IMR-90 (cell line): ENCODE measurements around the gene NKAIN2. TPM values are rescaled to one million over a fixed set of nuclear protein-coding genes. Genes with fewer than 3 reads are reported as not detected.

Experiments used
- ATAC-seq: fragments of 200-7000 bp; cut with Tn5 transposase; 2 replicates; pipeline ENCODE4 v1.9.1; 2020; ENCODE audit warnings: low read depth, mild to moderate bottlenecking, moderate library complexity
- BruUV-seq: library from RNA; stranded (reverse); fragments of 400-500 nt; replicated peaks from 2 replicates; lab custom pipeline; 2021; lab: Mats Ljungman, UMichigan
- CTCF ChIA-PET: fragments of 300-600 bp; formaldehyde crosslinking; extraction: SDS; loops from one replicate; lab custom pipeline; 2021; ENCODE audit warnings: antibody characterized with exemption; lab: Yijun Ruan, JAX
- POLR2A ChIA-PET: fragments of 300-600 bp; sonication (Branson Sonifier 250); formaldehyde crosslinking; loops from one replicate; lab custom pipeline; 2022; ENCODE audit warnings: antibody characterized with exemption; ENCODE audit not compliant: unreplicated experiment; lab: Charles Lee
- DNase-seq: peaks from one replicate; pipeline ENCODE4 v3.0.0; 2013
- H2AFZ ChIP-seq: replicated peaks from 2 replicates; pipeline ENCODE3; 2013; ENCODE audit warnings: low read length, mild to moderate bottlenecking; ENCODE audit not compliant: poor library complexity
- H2AK5ac ChIP-seq: 2 replicates; pipeline ENCODE4 v1.6.1; 2013; ENCODE audit warnings: low read depth, low read length, inconsistent platforms
- H2AK9ac ChIP-seq: replicated peaks from 2 replicates; pipeline ENCODE3; 2013; ENCODE audit warnings: mild to moderate bottlenecking, low read depth, low read length, moderate library complexity; ENCODE audit not compliant: poor library complexity
- H2BK120ac ChIP-seq: 2 replicates; pipeline ENCODE4 v1.6.1; 2013; ENCODE audit warnings: low read depth, low read length, inconsistent platforms
- H2BK15ac ChIP-seq: 3 replicates; pipeline ENCODE4 v1.6.1; 2013; ENCODE audit warnings: low read depth, low read length, inconsistent platforms
- H2BK20ac ChIP-seq: 2 replicates; pipeline ENCODE4 v1.6.1; 2013; ENCODE audit warnings: low read depth, mild to moderate bottlenecking, inconsistent platforms, low read length, moderate library complexity
- H2BK5ac ChIP-seq: 2 replicates; pipeline ENCODE4 v1.6.1; 2013; ENCODE audit warnings: mild to moderate bottlenecking, low read depth, low read length, inconsistent platforms; ENCODE audit not compliant: poor library complexity, severe bottlenecking
- H3K14ac ChIP-seq: replicated peaks from 2 replicates; pipeline ENCODE4 v1.6.1; 2013; ENCODE audit warnings: low read depth, low read length, inconsistent platforms
- H3K18ac ChIP-seq: 2 replicates; pipeline ENCODE4 v1.6.1; 2013; ENCODE audit warnings: low read depth, low read length, control low read depth
- H3K23ac ChIP-seq: 2 replicates; pipeline ENCODE4 v1.6.1; 2013; ENCODE audit warnings: low read depth, low read length, inconsistent platforms
- H3K27ac ChIP-seq: 2 replicates; pipeline ENCODE4 v1.5.1; 2013; ENCODE audit warnings: mild to moderate bottlenecking, control low read depth, low read length; ENCODE audit not compliant: insufficient read depth
- H3K27me3 ChIP-seq: 2 replicates; pipeline ENCODE4 v1.6.1; 2013; ENCODE audit warnings: low read length; ENCODE audit not compliant: control insufficient read depth, insufficient read depth
- H3K36me3 ChIP-seq: 2 replicates; pipeline ENCODE4 v1.6.1; 2013; ENCODE audit warnings: low read length, mixed read lengths; ENCODE audit not compliant: control insufficient read depth, insufficient read depth
- H3K4ac ChIP-seq: 2 replicates; pipeline ENCODE4 v1.6.1; 2013; ENCODE audit warnings: low read depth, low read length, inconsistent platforms
- H3K4me1 ChIP-seq: 2 replicates; pipeline ENCODE4 v1.6.1; 2013; ENCODE audit warnings: low read length, mixed read lengths; ENCODE audit not compliant: control insufficient read depth, insufficient read depth
- H3K4me2 ChIP-seq: 2 replicates; pipeline ENCODE4 v1.6.1; 2013; ENCODE audit warnings: low read depth, mild to moderate bottlenecking, control low read depth, low read length, moderate library complexity
- H3K4me3 ChIP-seq: 2 replicates; pipeline ENCODE4 v1.5.1; 2013; ENCODE audit warnings: low read depth, mild to moderate bottlenecking, control low read depth, low read length, moderate library complexity; ENCODE audit not compliant: insufficient read depth
- H3K56ac ChIP-seq: 2 replicates; pipeline ENCODE4 v1.6.1; 2013; ENCODE audit warnings: low read length, inconsistent platforms; ENCODE audit not compliant: insufficient read depth; ENCODE audit errors: extremely low read depth
- H3K79me1 ChIP-seq, 2 experiments: 2 replicates each; pipeline ENCODE4 v1.6.1; 2013; ENCODE audit warnings: low read length in 2 of 2, inconsistent platforms in 1 of 2, low read depth in 1 of 2
- H3K9ac ChIP-seq: 2 replicates; pipeline ENCODE4 v1.6.1; 2013; ENCODE audit warnings: low read depth, low read length, control low read depth
- H3K9me1 ChIP-seq: 2 replicates; pipeline ENCODE4 v1.6.1; 2013; ENCODE audit warnings: low read length, inconsistent platforms; ENCODE audit not compliant: insufficient read depth
- H3K9me3 ChIP-seq: 2 replicates; pipeline ENCODE4 v1.6.1; 2013; ENCODE audit warnings: low read length; ENCODE audit not compliant: control insufficient read depth, insufficient read depth
- H4K20me1 ChIP-seq: 2 replicates; pipeline ENCODE4 v1.6.1; 2013; ENCODE audit warnings: low read length, inconsistent platforms; ENCODE audit not compliant: insufficient read depth
- H4K5ac ChIP-seq: 2 replicates; pipeline ENCODE4 v1.6.1; 2013; ENCODE audit warnings: mild to moderate bottlenecking, low read depth, low read length, control low read depth
- H4K8ac ChIP-seq, 2 experiments: 2 replicates each; pipeline ENCODE4 v1.6.1; 2013; ENCODE audit warnings: low read depth in 2 of 2, low read length in 2 of 2, control low read depth in 1 of 2, inconsistent platforms in 1 of 2
- H4K91ac ChIP-seq: 2 replicates; pipeline ENCODE4 v1.6.1; 2013; ENCODE audit warnings: low read depth, low read length, inconsistent platforms; ENCODE audit not compliant: insufficient read depth
- BHLHE40 ChIP-seq: fragments of 150-350 bp; IDR thresholded peaks from 2 replicates; pipeline ENCODE4 v1.6.1; 2016; ENCODE audit warnings: mild to moderate bottlenecking, low read depth, low read length
- CHD1 ChIP-seq: IDR thresholded peaks from 2 replicates; pipeline ENCODE4 v1.6.1; 2012; ENCODE audit warnings: low read depth, low read length, improper control_type of control experiment
- MAZ ChIP-seq: IDR thresholded peaks from 2 replicates; pipeline ENCODE4 v1.6.1; 2012; ENCODE audit warnings: low read depth, mild to moderate bottlenecking, low read length, improper control_type of control experiment, moderate library complexity, borderline replicate concordance
- RFX5 ChIP-seq: IDR thresholded peaks from 2 replicates; pipeline ENCODE4 v1.8.0; 2012; ENCODE audit warnings: low read depth, mild to moderate bottlenecking, low read length, moderate library complexity
- WGBS, 2 experiments: methylation state at CpG; one replicate each; pipeline versions ENCODE4 v1.1.5 to v1.1.7; 2013; ENCODE audit warnings: missing lambda C conversion rate in 2 of 2; ENCODE audit not compliant: insufficient read length in 1 of 2; ENCODE audit errors: extremely low coverage in 2 of 2; 5-methylcytosine and 5-hydroxymethylcytosine counted together
- dilution Hi-C: fragments of 300-500 bp; cut with HindIII; formaldehyde crosslinking; loops from one replicate; pipeline ENCODE4 v1.14.3; 2018; ENCODE audit warnings: low sequenced_read_pairs; ENCODE audit not compliant: unreplicated experiment
- in situ Hi-C: fragments of 300-500 bp; cut with MboI; formaldehyde crosslinking; loops from 3 replicates; pipeline ENCODE4 v1.14.3; 2019; ENCODE audit warnings: low sequenced_read_pairs, inconsistent platforms, mixed read lengths
- intact Hi-C: fragments of 100-400 bp; cut with micrococcal nuclease; formaldehyde crosslinking; loops from 2 replicates; pipeline ENCODE4 v1.10.0; 2022
- polyA plus RNA-seq, 3 experiments: library from polyadenylated mRNA; depleted of rRNA; stranded (reverse); fragments of >200 nt; gene quantifications; 2 replicates each; pipeline ENCODE4 v1.2.3, GENCODE V29; 2012; ENCODE audit warnings: low replicate concordance in 1 of 3
- total RNA-seq: library from RNA; depleted of rRNA; stranded (reverse); fragments of >200 nt; gene quantifications from 2 replicates; pipeline ENCODE4 v1.2.3, GENCODE V29; 2012
- TF ChIP-seq, protein P1 (sequence below): conservative IDR thresholded peaks from 2 replicates; pipeline ENCODE4 v1.5.1; 2012; ENCODE audit warnings: mild to moderate bottlenecking, low read depth, low read length, improper control_type of control experiment
- TF ChIP-seq, protein P2 (sequence below): fragments of 150-350 bp; IDR thresholded peaks from 2 replicates; pipeline ENCODE4 v1.6.1; 2016; ENCODE audit warnings: low read depth, mild to moderate bottlenecking, low read length, moderate library complexity, borderline replicate concordance
- TF ChIP-seq, protein P3 (sequence below): fragments of 150-350 bp; IDR thresholded peaks from 2 replicates; pipeline ENCODE4 v1.6.1; 2017; ENCODE audit warnings: mild to moderate bottlenecking, antibody characterized with exemption, low read length, low read depth

The NKAIN2 gene
- total and polyA plus RNA-seq, 2 of the 4 experiments (the other 2 are of a cell fraction), result not detected

DNA sequence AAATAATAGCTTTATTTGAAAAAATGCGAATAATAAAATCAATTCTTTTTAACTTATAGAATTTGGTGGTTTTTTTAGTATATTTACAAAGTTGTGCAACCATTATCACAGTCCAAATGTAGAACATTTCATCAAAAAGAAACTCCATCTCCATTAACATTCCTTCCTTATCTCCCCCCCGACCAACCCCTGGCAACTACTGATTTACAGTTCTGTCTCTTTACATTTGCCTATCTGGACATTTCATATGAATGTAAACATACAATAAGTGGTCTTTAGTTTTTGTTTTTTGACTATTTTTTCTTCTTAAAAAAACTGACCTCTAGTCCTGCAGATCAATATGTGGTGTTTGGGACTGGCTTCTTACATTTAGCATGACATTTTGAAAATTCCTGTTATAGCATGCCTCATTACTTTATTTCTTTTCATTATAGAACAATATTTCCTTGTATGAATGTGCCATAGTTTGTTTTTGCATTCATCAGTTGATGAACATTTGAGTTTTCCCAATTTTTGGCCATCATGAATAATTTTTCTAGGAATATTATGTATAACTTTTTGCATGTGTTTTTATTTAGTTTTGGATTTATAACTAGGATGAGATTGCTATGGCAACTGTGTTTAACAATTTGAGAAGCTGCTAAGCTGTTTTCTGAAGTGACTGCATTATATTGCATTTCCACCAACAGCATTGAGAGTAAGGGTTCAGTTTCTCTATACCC, 344.7 kb downstream of the NKAIN2 start:
- H3K27ac ChIP-seq, result no peak overlapping the region
- DNase-seq, result no peak
- no peak overlapping the region for H2AK5ac ChIP-seq
- dilution Hi-C loops, result no loop called here
- no peak overlapping the region for H3K4me3 ChIP-seq
- no peaks in the 10 kb centered on the region for H3K79me1 ChIP-seq
- H3K9ac ChIP-seq, result no peak overlapping the region
- ChIA-PET CTCF (no interaction called here), POLR2A (no interaction called here)
- H3K9me3 ChIP-seq, result no peaks in the 10 kb centered on the region
- in situ Hi-C loops, result no loop called here
- H3K4me2 ChIP-seq, result no peak overlapping the region
- no peak overlapping the region for H4K5ac ChIP-seq
- no peak overlapping the region for H4K8ac ChIP-seq
- H3K9me1 ChIP-seq, result no peaks in the 10 kb centered on the region
- no peak overlapping the region for H2AK9ac ChIP-seq
- H2BK5ac ChIP-seq, result no peak overlapping the region
- TF ChIP-seq BHLHE40 (no peak), CHD1 (no peak), RFX5 (no peak), MAZ (no peak)
- TF ChIP-seq, protein P1, sequence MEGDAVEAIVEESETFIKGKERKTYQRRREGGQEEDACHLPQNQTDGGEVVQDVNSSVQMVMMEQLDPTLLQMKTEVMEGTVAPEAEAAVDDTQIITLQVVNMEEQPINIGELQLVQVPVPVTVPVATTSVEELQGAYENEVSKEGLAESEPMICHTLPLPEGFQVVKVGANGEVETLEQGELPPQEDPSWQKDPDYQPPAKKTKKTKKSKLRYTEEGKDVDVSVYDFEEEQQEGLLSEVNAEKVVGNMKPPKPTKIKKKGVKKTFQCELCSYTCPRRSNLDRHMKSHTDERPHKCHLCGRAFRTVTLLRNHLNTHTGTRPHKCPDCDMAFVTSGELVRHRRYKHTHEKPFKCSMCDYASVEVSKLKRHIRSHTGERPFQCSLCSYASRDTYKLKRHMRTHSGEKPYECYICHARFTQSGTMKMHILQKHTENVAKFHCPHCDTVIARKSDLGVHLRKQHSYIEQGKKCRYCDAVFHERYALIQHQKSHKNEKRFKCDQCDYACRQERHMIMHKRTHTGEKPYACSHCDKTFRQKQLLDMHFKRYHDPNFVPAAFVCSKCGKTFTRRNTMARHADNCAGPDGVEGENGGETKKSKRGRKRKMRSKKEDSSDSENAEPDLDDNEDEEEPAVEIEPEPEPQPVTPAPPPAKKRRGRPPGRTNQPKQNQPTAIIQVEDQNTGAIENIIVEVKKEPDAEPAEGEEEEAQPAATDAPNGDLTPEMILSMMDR, result no peak
- TF ChIP-seq, protein P2, sequence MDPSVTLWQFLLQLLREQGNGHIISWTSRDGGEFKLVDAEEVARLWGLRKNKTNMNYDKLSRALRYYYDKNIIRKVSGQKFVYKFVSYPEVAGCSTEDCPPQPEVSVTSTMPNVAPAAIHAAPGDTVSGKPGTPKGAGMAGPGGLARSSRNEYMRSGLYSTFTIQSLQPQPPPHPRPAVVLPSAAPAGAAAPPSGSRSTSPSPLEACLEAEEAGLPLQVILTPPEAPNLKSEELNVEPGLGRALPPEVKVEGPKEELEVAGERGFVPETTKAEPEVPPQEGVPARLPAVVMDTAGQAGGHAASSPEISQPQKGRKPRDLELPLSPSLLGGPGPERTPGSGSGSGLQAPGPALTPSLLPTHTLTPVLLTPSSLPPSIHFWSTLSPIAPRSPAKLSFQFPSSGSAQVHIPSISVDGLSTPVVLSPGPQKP, result no peak
- TF ChIP-seq, protein P3, sequence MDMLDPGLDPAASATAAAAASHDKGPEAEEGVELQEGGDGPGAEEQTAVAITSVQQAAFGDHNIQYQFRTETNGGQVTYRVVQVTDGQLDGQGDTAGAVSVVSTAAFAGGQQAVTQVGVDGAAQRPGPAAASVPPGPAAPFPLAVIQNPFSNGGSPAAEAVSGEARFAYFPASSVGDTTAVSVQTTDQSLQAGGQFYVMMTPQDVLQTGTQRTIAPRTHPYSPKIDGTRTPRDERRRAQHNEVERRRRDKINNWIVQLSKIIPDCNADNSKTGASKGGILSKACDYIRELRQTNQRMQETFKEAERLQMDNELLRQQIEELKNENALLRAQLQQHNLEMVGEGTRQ, result no peak
- no peak overlapping the region for H2BK15ac ChIP-seq
- no peak overlapping the region for H3K4ac ChIP-seq
- WGBS, 2 experiments, result no CpG with 5 or more reads among the region's 2 CpGs
- H4K91ac ChIP-seq, result no peak overlapping the region
- no peak overlapping the region for H2BK120ac ChIP-seq
- no peaks in the 10 kb centered on the region for H3K27me3 ChIP-seq
- no peak overlapping the region for H3K23ac ChIP-seq
- no peak overlapping the region for H3K56ac ChIP-seq
- intact Hi-C loops, result no loop called here
- no peak overlapping the region for H2BK20ac ChIP-seq
- no peak overlapping the region for H3K18ac ChIP-seq
- BruUV-seq, result no TSS peak
- no peak overlapping the region for H3K14ac ChIP-seq
- H2AFZ ChIP-seq, result no peak overlapping the region
- ATAC-seq, result no peak
- no peaks in the 10 kb centered on the region for H3K36me3 ChIP-seq
- H3K4me1 ChIP-seq, result no peaks in the 10 kb centered on the region
- no peaks in the 10 kb centered on the region for H4K20me1 ChIP-seq
